ENCODE data around the gene SPRED2.

SPRED2 gene

DNA sequence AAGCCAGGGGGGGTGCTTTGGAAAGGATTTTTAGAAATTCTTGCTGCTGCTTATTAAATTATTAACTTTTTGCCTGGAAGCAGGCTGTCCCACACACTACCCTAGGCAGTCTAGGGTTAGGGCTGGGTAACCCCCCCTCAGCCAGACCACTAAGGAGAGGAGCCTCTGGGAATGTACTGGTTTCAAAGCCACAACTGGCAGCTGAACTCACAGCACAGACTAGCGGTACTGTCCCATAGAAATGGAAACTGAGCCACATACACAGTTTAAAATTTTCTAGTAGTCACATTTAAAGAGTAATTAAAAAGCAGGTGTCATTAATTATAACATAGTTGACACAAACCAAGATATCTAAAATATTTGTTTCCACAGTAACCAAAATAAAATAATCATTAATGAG is 50.1 kb downstream of the SPRED2 start:
- TF ChIP-seq, protein P1, sequence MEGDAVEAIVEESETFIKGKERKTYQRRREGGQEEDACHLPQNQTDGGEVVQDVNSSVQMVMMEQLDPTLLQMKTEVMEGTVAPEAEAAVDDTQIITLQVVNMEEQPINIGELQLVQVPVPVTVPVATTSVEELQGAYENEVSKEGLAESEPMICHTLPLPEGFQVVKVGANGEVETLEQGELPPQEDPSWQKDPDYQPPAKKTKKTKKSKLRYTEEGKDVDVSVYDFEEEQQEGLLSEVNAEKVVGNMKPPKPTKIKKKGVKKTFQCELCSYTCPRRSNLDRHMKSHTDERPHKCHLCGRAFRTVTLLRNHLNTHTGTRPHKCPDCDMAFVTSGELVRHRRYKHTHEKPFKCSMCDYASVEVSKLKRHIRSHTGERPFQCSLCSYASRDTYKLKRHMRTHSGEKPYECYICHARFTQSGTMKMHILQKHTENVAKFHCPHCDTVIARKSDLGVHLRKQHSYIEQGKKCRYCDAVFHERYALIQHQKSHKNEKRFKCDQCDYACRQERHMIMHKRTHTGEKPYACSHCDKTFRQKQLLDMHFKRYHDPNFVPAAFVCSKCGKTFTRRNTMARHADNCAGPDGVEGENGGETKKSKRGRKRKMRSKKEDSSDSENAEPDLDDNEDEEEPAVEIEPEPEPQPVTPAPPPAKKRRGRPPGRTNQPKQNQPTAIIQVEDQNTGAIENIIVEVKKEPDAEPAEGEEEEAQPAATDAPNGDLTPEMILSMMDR (IDR thresholded peaks at IDR 0.05) = no peak

DNA sequence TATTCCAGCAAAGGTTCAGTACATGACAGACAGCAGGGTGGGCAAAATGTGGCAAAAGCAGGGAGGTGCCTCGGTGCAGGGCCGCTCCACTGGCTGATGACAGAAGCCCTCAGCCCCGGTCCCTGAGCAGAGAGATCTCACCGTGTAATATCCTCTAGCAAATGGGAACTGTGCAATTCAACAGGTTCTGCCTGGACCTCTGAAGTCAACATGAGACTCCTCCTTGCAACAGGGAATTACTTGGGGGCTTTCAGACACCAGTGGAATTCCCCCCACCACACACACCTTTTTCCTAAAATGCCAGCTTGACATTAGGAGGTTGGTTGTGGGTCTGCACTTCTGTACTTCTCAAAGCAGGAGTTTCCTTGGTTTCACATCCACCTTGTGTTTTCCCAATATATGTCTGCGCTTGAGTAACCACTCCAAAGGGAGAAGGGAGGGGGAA is 50.8 kb downstream of the SPRED2 start:
- TF ChIP-seq, protein P1 (IDR thresholded peaks at IDR 0.05) = no peak

DNA sequence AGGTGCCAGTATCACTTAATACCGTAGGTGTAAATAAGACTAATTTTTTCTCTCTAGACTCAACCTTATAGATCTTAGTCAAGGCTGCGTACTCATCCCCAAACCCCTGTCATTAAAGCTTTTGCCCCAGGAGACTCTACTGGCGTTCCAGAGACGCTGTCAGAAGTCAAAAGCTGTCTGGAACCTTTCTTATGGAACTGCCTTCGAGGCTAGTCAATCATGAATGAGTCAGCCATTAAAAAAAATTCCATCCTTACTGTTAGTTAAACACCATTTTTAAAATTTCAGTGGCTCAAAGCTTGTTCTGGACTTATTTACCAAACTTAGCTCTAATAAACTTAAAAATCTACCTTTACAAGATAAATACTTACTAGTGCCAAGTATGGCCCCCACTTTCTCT is 52.1 kb downstream of the SPRED2 start:
- TF ChIP-seq, protein P1 (IDR thresholded peaks at IDR 0.05) = no peak

DNA sequence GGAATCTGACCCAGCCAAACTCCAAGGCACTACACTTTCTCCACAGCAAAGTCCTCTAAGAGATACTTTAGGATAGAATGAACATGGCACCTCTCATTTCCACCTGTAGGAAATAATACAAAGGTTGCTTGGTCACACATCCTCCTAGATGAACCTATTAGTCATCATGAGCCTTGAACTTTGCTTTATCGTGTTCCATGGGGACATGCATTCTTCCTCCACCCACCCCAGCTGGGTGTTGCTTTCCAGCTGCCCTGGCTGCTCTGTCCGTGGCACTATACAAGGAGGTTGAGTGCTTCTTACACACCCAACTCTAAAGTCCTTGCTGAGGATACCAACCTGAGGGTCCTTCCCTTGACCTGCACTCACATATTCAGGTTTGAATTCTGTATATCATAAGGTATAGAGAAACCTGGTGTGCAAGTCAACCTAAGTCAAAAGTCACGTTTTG is 52.7 kb downstream of the SPRED2 start:
- TF ChIP-seq, protein P1 (IDR thresholded peaks at IDR 0.05) = no peak

DNA sequence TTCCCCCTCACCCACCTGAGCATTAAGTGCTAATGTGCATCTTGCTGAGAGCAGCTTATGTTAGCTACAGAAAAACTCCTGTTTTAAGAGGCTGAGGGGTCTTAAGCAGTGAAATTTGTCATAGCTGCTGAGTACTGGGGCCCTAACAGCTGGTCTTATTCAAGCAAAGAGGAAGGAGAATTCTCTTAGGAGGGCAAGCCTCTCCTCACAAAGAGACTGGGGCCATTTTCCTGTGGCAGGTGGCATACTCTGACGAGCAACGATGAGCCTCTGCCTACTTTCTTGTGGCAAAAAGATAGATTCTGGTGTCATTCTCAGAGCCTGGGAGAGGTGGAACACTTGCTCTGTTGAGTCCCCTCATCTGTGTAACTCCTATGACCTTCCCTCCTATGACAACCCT is 53.2 kb downstream of the SPRED2 start:
- TF ChIP-seq, protein P1 (IDR thresholded peaks at IDR 0.05) = no peak

DNA sequence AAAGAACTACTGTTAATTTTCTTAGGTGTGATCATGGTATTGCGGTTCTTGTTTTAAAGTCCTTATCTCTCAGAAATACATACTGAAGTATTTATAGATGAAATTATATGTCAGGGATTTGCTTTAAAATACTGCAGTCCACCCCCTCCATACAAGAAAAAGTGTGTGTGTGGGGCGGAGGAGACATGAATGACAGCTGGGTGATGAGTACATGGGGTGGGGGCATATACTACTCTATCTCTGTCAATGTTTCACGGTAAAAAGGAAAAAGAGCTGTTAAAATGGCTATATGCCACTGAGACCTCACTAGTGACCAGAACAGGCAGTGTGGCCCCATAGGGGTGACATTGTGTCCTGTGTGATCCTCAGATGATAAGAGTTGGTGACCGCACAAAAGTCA is 54.1 kb downstream of the SPRED2 start:
- TF ChIP-seq, protein P1 (IDR thresholded peaks at IDR 0.05) = no peak

DNA sequence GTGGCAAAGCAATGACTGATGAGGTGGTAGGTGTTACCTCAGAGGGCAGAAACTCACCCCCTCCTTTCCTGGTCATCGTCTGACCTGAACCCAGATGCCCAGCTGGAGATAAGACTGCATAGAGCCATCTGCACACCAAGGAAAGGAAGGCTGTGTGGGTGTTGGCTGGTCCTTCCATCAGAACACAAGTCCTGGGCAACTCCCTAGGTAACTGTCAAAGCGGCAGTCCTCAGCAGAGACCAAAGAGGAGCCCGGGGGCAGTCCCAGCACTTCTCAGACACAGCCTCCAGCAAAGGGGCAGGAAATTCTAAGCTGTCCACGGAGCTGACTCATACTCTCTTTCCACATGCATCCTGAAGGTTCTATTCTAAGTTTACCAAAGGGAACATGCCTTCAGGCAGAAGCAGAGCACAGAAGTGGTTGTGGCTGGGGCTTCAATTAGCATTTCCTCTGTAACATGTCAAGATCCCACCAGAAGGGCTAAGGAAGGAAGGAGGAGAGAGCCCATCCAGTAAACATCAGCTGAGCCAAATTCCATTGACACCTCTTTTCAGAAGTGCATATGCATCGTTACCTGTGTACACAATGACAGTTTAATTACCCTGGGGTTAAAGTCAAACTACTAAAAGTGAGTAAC is 54.7 kb downstream of the SPRED2 start:
- TF ChIP-seq, protein P1 (IDR thresholded peaks at IDR 0.05) = no peak

DNA sequence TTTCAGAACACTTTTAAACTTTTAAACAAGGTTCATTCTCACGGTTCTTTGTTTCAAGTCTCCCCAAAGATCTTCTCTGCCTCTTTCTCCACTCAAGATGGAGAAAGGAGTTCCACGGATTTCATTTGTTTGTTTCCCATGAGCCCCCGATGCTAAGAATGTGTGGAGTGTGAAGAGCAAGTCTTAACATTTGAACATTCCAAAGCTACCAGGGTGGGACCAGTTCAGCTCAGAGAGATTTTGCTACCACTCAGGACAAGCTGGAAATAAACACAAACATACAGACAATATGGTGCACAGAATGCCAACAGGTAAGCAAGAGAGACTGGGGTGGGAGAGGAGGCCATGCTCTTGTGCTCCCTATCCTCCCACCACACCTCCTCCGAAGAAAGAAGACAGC is 56.7 kb downstream of the SPRED2 start:
- TF ChIP-seq, protein P1 (IDR thresholded peaks at IDR 0.05) = no peak

All from LNCAP (cell line).